SK-N-SH (cell line): Measurements from ENCODE around the gene RABGAP1L. TPM values are rescaled to one million over a fixed set of nuclear protein-coding genes. Genes with fewer than 3 reads are reported as not detected.
"Not testable (repeated sequence)": the region's sequence is repeated elsewhere in the genome, so short reads cannot be mapped to it uniquely, and the experiment has no call there.

ENCODE experiments used
- CTCF ChIA-PET: fragments of 300-600, 350-600 bp; formaldehyde crosslinking; extraction: SDS; loops from one replicate; lab custom pipeline; 2021; lab: Yijun Ruan, JAX
- POLR2A ChIA-PET: fragments of 350-600 bp; sonication (Branson Sonifier 250); formaldehyde crosslinking; extraction: SDS; loops from one replicate; lab custom pipeline; 2020; ENCODE audit warnings: antibody characterized with exemption, inconsistent platforms; lab: Yijun Ruan, JAX
- DNase-seq: peaks from one replicate; pipeline ENCODE4 v3.0.0; 2012
- H2AFZ ChIP-seq: fragments of 200-600 bp; sonication (generic); 2 replicates; pipeline ENCODE4 v1.8.1; 2016; ENCODE audit warnings: antibody characterized with exemption, mild to moderate bottlenecking, low read depth
- H3F3A ChIP-seq: fragments of 200-600 bp; sonication (generic); replicated peaks from 2 replicates; pipeline ENCODE3; 2016; ENCODE audit warnings: antibody characterized with exemption, mild to moderate bottlenecking; ENCODE audit not compliant: insufficient read depth
- H3K27ac ChIP-seq, 2 experiments: fragments of 200-500 bp in 1 of 2; fragments of 200-600 bp in 1 of 2; sonication (Bioruptor generic) in 1 of 2; sonication (generic), shearing (Covaris generic) in 1 of 2; 2 replicates each; pipeline versions ENCODE4 v1.5.1 to v1.6.1; 2014 to 2016; ENCODE audit warnings: low read depth in 2 of 2, inconsistent platforms in 1 of 2, low read length in 1 of 2, mild to moderate bottlenecking in 1 of 2, mixed read lengths in 1 of 2
- H3K27me3 ChIP-seq: fragments of 200-600 bp; sonication (generic), shearing (Covaris generic); 2 replicates; pipeline ENCODE4 v1.6.1; 2016; ENCODE audit warnings: mixed run types; ENCODE audit not compliant: insufficient read depth
- H3K36me3 ChIP-seq, 2 experiments: fragments of 200-500 bp in 1 of 2; fragments of 200-600 bp in 1 of 2; sonication (Bioruptor generic) in 1 of 2; sonication (generic) in 1 of 2; replicated peaks in 1 of 2; 2 replicates each; pipeline versions ENCODE3 to v1.5.1; 2014 to 2016; ENCODE audit warnings: low read length in 1 of 2, mild to moderate bottlenecking in 1 of 2; ENCODE audit not compliant: insufficient read depth in 2 of 2, control insufficient read depth in 1 of 2
- H3K4me1 ChIP-seq, 2 experiments: fragments of 200-500 bp in 1 of 2; fragments of 200-600 bp in 1 of 2; sonication (Bioruptor generic) in 1 of 2; sonication (generic), shearing (Covaris generic) in 1 of 2; 2 replicates each; pipeline versions ENCODE4 v1.5.1 to v1.6.1; 2014 to 2016; ENCODE audit warnings: low read depth in 1 of 2, low read length in 1 of 2, mixed run types in 1 of 2; ENCODE audit not compliant: insufficient read depth in 2 of 2, control insufficient read depth in 1 of 2
- H3K4me2 ChIP-seq: fragments of 200-600 bp; sonication (generic), shearing (Covaris generic); 2 replicates; pipeline ENCODE4 v1.6.1; 2017; ENCODE audit warnings: mixed run types
- H3K4me3 ChIP-seq, 2 experiments: fragments of 200-500 bp in 1 of 2; fragments of 200-600 bp in 1 of 2; sonication (Bioruptor generic) in 1 of 2; sonication (generic), shearing (Covaris generic) in 1 of 2; 2 replicates each; pipeline versions ENCODE4 v1.5.1 to v1.8.1; 2014 to 2016; ENCODE audit warnings: low read depth in 2 of 2, inconsistent platforms in 1 of 2, low read length in 1 of 2, mild to moderate bottlenecking in 1 of 2, mixed read lengths in 1 of 2, moderate library complexity in 1 of 2
- H3K79me2 ChIP-seq: fragments of 200-600 bp; sonication (generic); 2 replicates; pipeline ENCODE4 v1.8.1; 2017; ENCODE audit warnings: mild to moderate bottlenecking; ENCODE audit not compliant: insufficient read depth
- H3K9ac ChIP-seq: fragments of 200-600 bp; sonication (generic); 2 replicates; pipeline ENCODE4 v1.6.1; 2017; ENCODE audit warnings: mixed run types
- H3K9me2 ChIP-seq: fragments of 200-600 bp; sonication (generic); 2 replicates; pipeline ENCODE4 v1.6.1; 2017; ENCODE audit warnings: mixed run types
- H3K9me3 ChIP-seq: fragments of 200-600 bp; sonication (generic); 2 replicates; pipeline ENCODE4 v1.6.1; 2017; ENCODE audit warnings: mixed run types, mild to moderate bottlenecking, moderate library complexity
- H4K20me1 ChIP-seq: fragments of 200-600 bp; sonication (generic); 2 replicates; pipeline ENCODE4 v1.6.1; 2017; ENCODE audit warnings: mild to moderate bottlenecking, mixed run types; ENCODE audit not compliant: insufficient read depth
- CTCF ChIP-seq: fragments of 200-600 bp; sonication (generic); IDR thresholded peaks from 2 replicates; pipeline ENCODE4 v1.6.1; 2017; ENCODE audit warnings: antibody characterized with exemption, mild to moderate bottlenecking, moderate library complexity
- EZH2phosphoT487 ChIP-seq: fragments of 200-600 bp; sonication (generic); IDR thresholded peaks from 2 replicates; pipeline ENCODE4 v1.6.1; 2017; ENCODE audit warnings: low read depth, mixed run types, mild to moderate bottlenecking, antibody characterized with exemption, moderate library complexity, borderline replicate concordance
- MEF2A ChIP-seq: IDR thresholded peaks from 2 replicates; pipeline ENCODE4 v1.4.0; 2012; ENCODE audit warnings: low read depth, borderline replicate concordance
- MXI1 ChIP-seq: IDR thresholded peaks from 2 replicates; pipeline ENCODE4 v1.6.1; 2012; ENCODE audit warnings: mild to moderate bottlenecking, low read depth, low read length, improper control_type of control experiment
- NFIC ChIP-seq: IDR thresholded peaks from 2 replicates; pipeline ENCODE4 v1.4.0; 2012; ENCODE audit warnings: borderline replicate concordance
- TEAD4 ChIP-seq: IDR thresholded peaks from 2 replicates; pipeline ENCODE4 v1.4.0; 2012; ENCODE audit warnings: mild to moderate bottlenecking, borderline replicate concordance; ENCODE audit not compliant: insufficient read depth
- USF2 ChIP-seq: fragments of 150-350 bp; IDR thresholded peaks from 2 replicates; pipeline ENCODE4 v1.6.1; 2017; ENCODE audit warnings: antibody characterized with exemption, low read length, low read depth, borderline replicate concordance
- YY1 ChIP-seq: IDR thresholded peaks from 2 replicates; pipeline ENCODE4 v1.4.0; 2012; ENCODE audit warnings: low read depth, mild to moderate bottlenecking
- WGBS: methylation state at CpG from one replicate; pipeline ENCODE4 v1.1.6; 2017; ENCODE audit warnings: low lambda C conversion rate; 5-methylcytosine and 5-hydroxymethylcytosine counted together
- polyA plus RNA-seq, 3 experiments: library from polyadenylated mRNA; depleted of rRNA; stranded (reverse); fragments of >200 nt; gene quantifications; 2 replicates each; pipeline ENCODE4 v1.2.3, GENCODE V29; 2012

RABGAP1L gene
- polyA plus RNA-seq, 1 of the 3 experiments (the other 2 are of a cell fraction) = 7.2 TPM

- TF ChIP-seq USF2 (no peak), EZH2phosphoT487 (no peak), NFIC (no peak)
Observed at GRCh38 chr1:174491606-174492005, 332.3 kb downstream of the RABGAP1L start (continued).

DNA sequence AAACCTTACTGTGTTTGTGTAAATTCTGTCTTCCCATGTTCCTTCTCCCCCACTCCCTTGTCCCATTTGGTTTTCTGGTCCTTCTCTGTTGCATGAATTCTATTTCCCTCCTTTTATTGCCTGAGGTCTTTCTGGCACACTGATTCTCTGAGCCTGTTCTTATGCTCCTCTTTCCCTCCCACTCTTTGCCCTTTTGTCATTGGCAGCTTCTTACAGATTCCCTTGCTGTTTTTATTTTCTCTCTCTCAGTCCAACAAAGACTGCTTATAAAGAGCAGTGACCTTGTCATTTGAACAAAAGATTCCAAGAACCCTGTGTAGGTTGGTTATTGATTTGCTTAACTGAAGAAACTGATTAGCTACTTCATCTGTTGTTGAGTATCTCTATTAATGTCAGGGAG lies 338.2 kb downstream of the RABGAP1L start:
- no peaks in the 10 kb centered on the region for H4K20me1 ChIP-seq
- peak; percentile 3 for DNase-seq
- ChIA-PET CTCF (interaction anchor here (1.0 to 2.0 kb wide), 2 partner anchors 28 to 235 kb away, joined by 3 to 7 read pairs; no protein-coding TSS in a partner anchor), POLR2A (no interaction called here)
- H3K9me3 ChIP-seq = no peaks in the 10 kb centered on the region
- H3K36me3 ChIP-seq = no peaks in the 10 kb centered on the region
- H3K4me3 ChIP-seq = no peak overlapping the region
- no peaks in the 10 kb centered on the region for H3K79me2 ChIP-seq
- no peaks in the 10 kb centered on the region; a peak in 1 of 4 replicates for H3K4me1 ChIP-seq
- TF ChIP-seq TEAD4 (no peak), MEF2A (no peak), CTCF (no peak), YY1 (no peak), MXI1 (no peak)
- no peaks in the 10 kb centered on the region for H3K27me3 ChIP-seq
- no peak overlapping the region for H3K9ac ChIP-seq
- no peak overlapping the region for H3K4me2 ChIP-seq
- no peak overlapping the region for H3K27ac ChIP-seq
- no peaks in the 10 kb centered on the region for H3K9me2 ChIP-seq
- H2AFZ ChIP-seq = no peak overlapping the region
- H3F3A ChIP-seq = no peaks in the 10 kb centered on the region

GRCh38 chr1:174516755-174517154 lies 357.4 kb downstream of the RABGAP1L start:
- H3K9me2 ChIP-seq, DNase-seq, H3K4me2 ChIP-seq, H3K9ac ChIP-seq, H3K4me1 ChIP-seq, H4K20me1 ChIP-seq, H3F3A ChIP-seq, H3K27ac ChIP-seq, H3K4me3 ChIP-seq, H2AFZ ChIP-seq, H3K27me3 ChIP-seq, H3K36me3 ChIP-seq, H3K9me3 ChIP-seq, H3K79me2 ChIP-seq: not testable (repeated sequence)
- ChIA-PET CTCF (interaction anchor here (1.0 kb wide), 1 partner anchor 47 kb away, joined by 3 read pairs; no protein-coding TSS in a partner anchor), POLR2A (interaction anchor here (0.7 kb wide), 1 partner anchor 302 kb away, joined by 3 read pairs; no protein-coding TSS in a partner anchor)
- WGBS = 94% methylated on average over 6 of the region's 6 CpGs
